ENCODE results near the gene MYADML2. TPM values are rescaled to one million over a fixed set of nuclear protein-coding genes. Genes with fewer than 3 reads are reported as not detected.
A peak's percentile ranks its signal among the peaks of the same experiment; 100 is the strongest.

The MYADML2 gene
- total RNA-seq, 1 experiment from 2014 or later = 0.22 TPM

GRCh38 chr17:81966343-81967243 lies 19.6 kb upstream of the MYADML2 start:
- Histone ChIP-seq H3K14ac (ENCODE audit: insufficient read depth, low read length) (no peak overlapping the region; the same call in 1 of the 2 replicates), H3K79me1 (ENCODE audit: insufficient read depth, low read depth, low read length, poor library complexity, severe bottlenecking) (no peaks in the 10 kb centered on the region), H3K4me1 (ENCODE audit: insufficient read depth, low read length) (peaks cover 2% of the 10 kb centered on the region; the same call in 1 of the 2 replicates), H3T11ph (ENCODE audit: low read length) (no peak overlapping the region), H2BK5ac (ENCODE audit: insufficient read length, low read length) (no peak overlapping the region), H3K18ac (ENCODE audit: insufficient read length, low read depth, low read length) (no peak overlapping the region), H3K23ac (ENCODE audit: insufficient read length, low read depth, low read length) (no peak overlapping the region), H4K20me1 (ENCODE audit: control insufficient read depth, insufficient read depth, insufficient read length) (no peaks in the 10 kb centered on the region), H2AFZ (ENCODE audit: low read length) (no peak overlapping the region), H3K56ac (ENCODE audit: insufficient read length, low read depth, low read length) (no peak overlapping the region), H3K4me2 (ENCODE audit: insufficient read depth, insufficient read length, low read length) (no peak overlapping the region), H2BK20ac (ENCODE audit: low read depth, low read length, poor library complexity, severe bottlenecking) (no peak overlapping the region), H3K23me2 (ENCODE audit: insufficient read length, low read depth, low read length, poor library complexity, severe bottlenecking) (no peaks in the 10 kb centered on the region), H4K5ac (ENCODE audit: insufficient read length, low read depth, low read length) (no peak overlapping the region), H2BK120ac (ENCODE audit: low read depth, low read length, poor library complexity, severe bottlenecking) (no peak overlapping the region), H3K9ac (ENCODE audit: extremely low read depth, insufficient read length, low read length) (no peak overlapping the region), H2BK12ac (ENCODE audit: insufficient read length, low read depth, low read length) (no peak overlapping the region), H3K27me3 (ENCODE audit: insufficient read depth, low read length) (peaks cover 19% of the 10 kb centered on the region; the same call in 1 of the 2 replicates), H2AK5ac (ENCODE audit: insufficient read length, low read length) (no peak overlapping the region), H3K27ac (ENCODE audit: insufficient read length, low read depth, low read length) (no peak overlapping the region), H3K4ac (ENCODE audit: low read depth, low read length) (no peak overlapping the region), H2BK15ac (ENCODE audit: low read depth, low read length) (no peak overlapping the region), H3K79me2 (ENCODE audit: insufficient read depth, low read length) (no peaks in the 10 kb centered on the region), H3K9me3 (ENCODE audit: control insufficient read depth, low read depth, low read length) (no peaks in the 10 kb centered on the region), H4K8ac (replicated peaks; ENCODE audit: insufficient read length, low read depth, low read length) (no peak overlapping the region), H4K91ac (ENCODE audit: insufficient read length, low read depth, low read length) (no peak overlapping the region)
- peaks cover 13 to 25% of the 10 kb centered on the region in 2 experiments for H3K4me1 Mint-ChIP-seq
- no CpG with 5 or more reads among the region's 41 CpGs for WGBS (ENCODE audit: extremely low coverage, insufficient read length, low lambda C conversion rate)
- H3K36me3 Mint-ChIP-seq (ENCODE audit: insufficient read depth in 1 of 3, low read depth in 3 of 3) = no peaks in the 10 kb centered on the region
- no peak overlapping the region for H3K27ac Mint-ChIP-seq
- no peak overlapping the region for H3K4me3 Mint-ChIP-seq
- H3K9me3 Mint-ChIP-seq = no peaks in the 10 kb centered on the region
- H3K27me3 Mint-ChIP-seq (ENCODE audit: low read depth) = peaks cover 84% of the 10 kb centered on the region
- no peak for TF ChIP-seq CTCF (conservative IDR thresholded peaks at IDR 0.05)
- DNase-seq = peak; percentile 85

All from H9 (cell line).